SKM-1 (cell line): ENCODE data around the gene SFMBT2.
"Not testable (repeated sequence)": the region's sequence is repeated elsewhere in the genome, so short reads cannot be mapped to it uniquely, and the experiment has no call there.

ENCODE experiments used
- DNase-seq: peaks from one replicate; lab custom pipeline; 2025; ENCODE audit not compliant: unreplicated experiment; lab: John Stamatoyannopoulos, UW

SFMBT2 gene

GRCh38 chr10:7401782-7402181, 9.1 kb downstream of the SFMBT2 start:
- DNase-seq, result no peak

GRCh38 chr10:7401156-7401555, 9.7 kb downstream of the SFMBT2 start:
- no peak for DNase-seq

- no peak for DNase-seq
Measured at GRCh38 chr10:7400068-7400715, 10.6 kb downstream of the SFMBT2 start.

GRCh38 chr10:7399533-7399932, 11.3 kb downstream of the SFMBT2 start:
- DNase-seq, result no peak

- no peak for DNase-seq
Measured at GRCh38 chr10:7397049-7398035, 13.5 kb downstream of the SFMBT2 start.

GRCh38 chr10:7392301-7392700, 18.5 kb downstream of the SFMBT2 start:
- not testable (repeated sequence) for DNase-seq

GRCh38 chr10:7391748-7392147, 19.1 kb downstream of the SFMBT2 start:
- no peak for DNase-seq

- not testable (repeated sequence) for DNase-seq
Measured at GRCh38 chr10:7390689-7391110, 20.1 kb downstream of the SFMBT2 start.

GRCh38 chr10:7389844-7390243, 21.0 kb downstream of the SFMBT2 start:
- no peak for DNase-seq

- no peak for DNase-seq
Measured at GRCh38 chr10:7389346-7389745, 21.5 kb downstream of the SFMBT2 start.

- no peak for DNase-seq
Measured at GRCh38 chr10:7388602-7389001, 22.2 kb downstream of the SFMBT2 start.

GRCh38 chr10:7388149-7388548, 22.7 kb downstream of the SFMBT2 start:
- not testable (repeated sequence) for DNase-seq

GRCh38 chr10:7385114-7385513, 25.7 kb downstream of the SFMBT2 start:
- no peak for DNase-seq

- no peak for DNase-seq
Measured at GRCh38 chr10:7383442-7383841, 27.4 kb downstream of the SFMBT2 start.

- no peak for DNase-seq
Measured at GRCh38 chr10:7380704-7381241, 30.1 kb downstream of the SFMBT2 start.

GRCh38 chr10:7378602-7379403, 32.0 kb downstream of the SFMBT2 start:
- DNase-seq, result no peak

GRCh38 chr10:7377614-7378248, 33.1 kb downstream of the SFMBT2 start:
- no peak for DNase-seq

- no peak for DNase-seq
Measured at GRCh38 chr10:7374795-7375194, 36.0 kb downstream of the SFMBT2 start.

GRCh38 chr10:7373039-7373438, 37.8 kb downstream of the SFMBT2 start:
- DNase-seq, result no peak

GRCh38 chr10:7372504-7372903, 38.3 kb downstream of the SFMBT2 start:
- no peak for DNase-seq

- no peak for DNase-seq
Measured at GRCh38 chr10:7370511-7370910, 40.3 kb downstream of the SFMBT2 start.
